ENCODE measurements around the gene TTC39B. TPM values are rescaled to one million over a fixed set of nuclear protein-coding genes. Genes with fewer than 3 reads are reported as not detected.

TTC39B gene
- total and polyA plus RNA-seq, 7 donors = 0.18 to 13.1 (median 1.8) TPM

GRCh38 chr9:15249042-15249818 lies 57.8 kb downstream of the TTC39B start:
- H3K4me1 ChIP-seq = no peaks in the 10 kb centered on the region
- H3K27ac ChIP-seq = no peak overlapping the region
- no peaks in the 10 kb centered on the region for H3K27me3 ChIP-seq (ENCODE audit: insufficient read depth in 3 of 3, low read length in 2 of 3)
- no peaks in the 10 kb centered on the region for H3K9me3 ChIP-seq
- H3K4me3 ChIP-seq = no peak overlapping the region
- 41 to 51% (median 49%) methylated on average over 7 of the region's 7 CpGs for WGBS, 3 donors
- ATAC-seq = no peak
- intact Hi-C loops (cut with DNase I) = no loop called here
- H3K36me3 ChIP-seq (ENCODE audit: insufficient read depth in 1 of 2, low read depth in 1 of 2) = no peaks in the 10 kb centered on the region
- no peak for TF ChIP-seq CTCF (IDR thresholded peaks at IDR 0.05)
- no peak for DNase-seq

GRCh38 chr9:15248621-15249020 lies 58.4 kb downstream of the TTC39B start:
- TF ChIP-seq CTCF (IDR thresholded peaks at IDR 0.05) = no peak
- ATAC-seq = no peak
- no peaks in the 10 kb centered on the region for H3K9me3 ChIP-seq
- no peak overlapping the region for H3K4me3 ChIP-seq
- intact Hi-C loops (cut with DNase I) = no loop called here
- DNase-seq = no peak
- no peak overlapping the region for H3K27ac ChIP-seq
- H3K27me3 ChIP-seq (ENCODE audit: insufficient read depth in 3 of 3, low read length in 2 of 3) = no peaks in the 10 kb centered on the region
- no peaks in the 10 kb centered on the region for H3K36me3 ChIP-seq (ENCODE audit: insufficient read depth in 1 of 2, low read depth in 1 of 2)
- H3K4me1 ChIP-seq = no peaks in the 10 kb centered on the region
- 48 to 73% (median 55%) methylated on average over 2 of the region's 2 CpGs for WGBS, 3 donors

- ATAC-seq (no peak), DNase-seq (no peak)
- H3K9me3 ChIP-seq = no peaks in the 10 kb centered on the region
- no peak for TF ChIP-seq CTCF (IDR thresholded peaks at IDR 0.05)
- intact Hi-C loops (cut with DNase I) = no loop called here
- no peaks in the 10 kb centered on the region for H3K36me3 ChIP-seq (ENCODE audit: insufficient read depth in 1 of 2, low read depth in 1 of 2)
- H3K4me3 ChIP-seq = no peak overlapping the region
- H3K27ac ChIP-seq = no peak overlapping the region
- no peaks in the 10 kb centered on the region for H3K27me3 ChIP-seq (ENCODE audit: insufficient read depth in 3 of 3, low read length in 2 of 3)
- no peaks in the 10 kb centered on the region for H3K4me1 ChIP-seq
Observed at GRCh38 chr9:15248081-15248480, 58.9 kb downstream of the TTC39B start.

- Histone ChIP-seq H3K9me3 (no peaks in the 10 kb centered on the region), H3K27ac (no peak overlapping the region), H3K36me3 (ENCODE audit: insufficient read depth in 1 of 2, low read depth in 1 of 2) (no peaks in the 10 kb centered on the region), H3K27me3 (ENCODE audit: insufficient read depth in 3 of 3, low read length in 2 of 3) (no peaks in the 10 kb centered on the region), H3K4me3 (no peak overlapping the region), H3K4me1 (no peaks in the 10 kb centered on the region)
- ATAC-seq (no peak), DNase-seq (no peak)
- intact Hi-C loops (cut with DNase I) = no loop called here
- TF ChIP-seq CTCF (IDR thresholded peaks at IDR 0.05) = no peak
Observed at GRCh38 chr9:15246708-15247107, 60.3 kb downstream of the TTC39B start.

- Histone ChIP-seq H3K36me3 (ENCODE audit: insufficient read depth in 1 of 2, low read depth in 1 of 2) (no peaks in the 10 kb centered on the region), H3K4me1 (no peaks in the 10 kb centered on the region), H3K27me3 (ENCODE audit: insufficient read depth in 3 of 3, low read length in 2 of 3) (no peaks in the 10 kb centered on the region), H3K27ac (no peak overlapping the region), H3K9me3 (no peaks in the 10 kb centered on the region), H3K4me3 (no peak overlapping the region)
- DNase-seq (no peak), ATAC-seq (no peak)
- TF ChIP-seq CTCF (IDR thresholded peaks at IDR 0.05) = no peak
- WGBS, 3 donors = 56 to 77% (median 58%) methylated on average over 1 of the region's 1 CpG
- intact Hi-C loops (cut with DNase I) = no loop called here
Observed at GRCh38 chr9:15246243-15246642, 60.8 kb downstream of the TTC39B start.
